Measurements from ENCODE around the gene PIK3C3.

DNA sequence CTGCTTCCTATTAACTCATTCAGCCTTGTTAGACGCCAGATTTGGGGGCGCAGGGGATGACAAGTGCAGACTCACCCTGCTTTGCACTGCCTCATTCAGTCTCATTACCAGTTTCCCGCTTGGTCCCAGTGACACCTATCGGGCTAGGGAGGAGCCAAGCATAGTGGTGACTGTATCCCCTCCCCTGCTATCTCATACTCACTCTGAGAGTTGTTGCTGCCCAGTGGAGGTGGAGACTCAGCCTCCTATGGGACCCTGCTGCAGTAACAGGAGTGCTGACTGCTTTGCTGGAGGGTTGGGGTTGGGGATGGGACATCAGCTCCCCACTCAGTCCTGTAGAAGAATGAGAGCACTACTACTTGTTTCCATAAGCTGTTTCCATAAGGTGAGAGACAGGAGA lies 21.3 kb upstream of the PIK3C3 start:
- TF ChIP-seq CTCF (IDR thresholded peaks at IDR 0.05) (no peak), POLR2A (IDR thresholded peaks at IDR 0.05) (no peak)

Measured in ovary (tissue), 3 donors.